ENCODE measurements around the gene DTX1.

DTX1 gene

GRCh38 chr12:113098441-113099028 lies 42.0 kb downstream of the DTX1 start (continued):
- TF ChIP-seq, protein P1, sequence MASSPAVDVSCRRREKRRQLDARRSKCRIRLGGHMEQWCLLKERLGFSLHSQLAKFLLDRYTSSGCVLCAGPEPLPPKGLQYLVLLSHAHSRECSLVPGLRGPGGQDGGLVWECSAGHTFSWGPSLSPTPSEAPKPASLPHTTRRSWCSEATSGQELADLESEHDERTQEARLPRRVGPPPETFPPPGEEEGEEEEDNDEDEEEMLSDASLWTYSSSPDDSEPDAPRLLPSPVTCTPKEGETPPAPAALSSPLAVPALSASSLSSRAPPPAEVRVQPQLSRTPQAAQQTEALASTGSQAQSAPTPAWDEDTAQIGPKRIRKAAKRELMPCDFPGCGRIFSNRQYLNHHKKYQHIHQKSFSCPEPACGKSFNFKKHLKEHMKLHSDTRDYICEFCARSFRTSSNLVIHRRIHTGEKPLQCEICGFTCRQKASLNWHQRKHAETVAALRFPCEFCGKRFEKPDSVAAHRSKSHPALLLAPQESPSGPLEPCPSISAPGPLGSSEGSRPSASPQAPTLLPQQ (tag by site-specific recombination; IDR thresholded peaks at IDR 0.05) = peak; percentile 27; the same call in 1 of the 2 replicates
- 0 out of 2 replicates have a peak, but pooled peaks have one; percentile 3 for TF ChIP-seq ZNF660 (tag by site-specific recombination; IDR thresholded peaks at IDR 0.05)
- TF ChIP-seq ZBTB11 (tag by site-specific recombination; conservative IDR thresholded peaks at IDR 0.05; ENCODE audit: low read depth) = no peak
- TF ChIP-seq ZNF600 (tag by site-specific recombination; IDR thresholded peaks at IDR 0.05) = peak; percentile 98
- TF ChIP-seq ZNF140 (tag by site-specific recombination; IDR thresholded peaks at IDR 0.05) = no peak
- TF ChIP-seq PRDM10 (tag by site-specific recombination; IDR thresholded peaks at IDR 0.05) = peak; percentile 70
- TF ChIP-seq KLF8 (tag by site-specific recombination; IDR thresholded peaks at IDR 0.05) = peak; percentile 50; the same call in 1 of the 2 replicates
- peak; percentile 72 for TF ChIP-seq ZIC2 (tag by site-specific recombination; IDR thresholded peaks at IDR 0.05)
- TF ChIP-seq SP2 (tag by site-specific recombination; IDR thresholded peaks at IDR 0.05) = peak; percentile 50; the same call in 1 of the 2 replicates
- 0 out of 2 replicates have a peak, but pooled peaks have one; percentile 37 for TF ChIP-seq ZNF785 (tag by site-specific recombination; IDR thresholded peaks at IDR 0.05)
- no peak for TF ChIP-seq ZBTB8A (tag by site-specific recombination; IDR thresholded peaks at IDR 0.05)
- no peak for TF ChIP-seq PRDM4 (tag by site-specific recombination; IDR thresholded peaks at IDR 0.05)
- TF ChIP-seq ZNF121 (tag by site-specific recombination; IDR thresholded peaks at IDR 0.05) = peak; percentile 98
- TF ChIP-seq INSM2 (tag by site-specific recombination; IDR thresholded peaks at IDR 0.05) = 0 out of 2 replicates have a peak, but pooled peaks have one; percentile 21
- TF ChIP-seq ZNF626 (tag by site-specific recombination; IDR thresholded peaks at IDR 0.05) = no peak
- TF ChIP-seq ZNF24 (tag by site-specific recombination; IDR thresholded peaks at IDR 0.05) = 0 out of 2 replicates have a peak, but pooled peaks have one; percentile 30
- peak; percentile 72 for TF ChIP-seq ZBTB17 (tag by site-specific recombination; IDR thresholded peaks at IDR 0.05)
- no peak for TF ChIP-seq ZNF146 (tag by site-specific recombination; IDR thresholded peaks at IDR 0.05)
- TF ChIP-seq PRDM1 (tag by site-specific recombination; IDR thresholded peaks at IDR 0.05) = no peak
- TF ChIP-seq ZNF629 (tag by site-specific recombination; IDR thresholded peaks at IDR 0.05) = 0 out of 2 replicates have a peak, but pooled peaks have one; percentile 47
- TF ChIP-seq ZNF558 (tag by site-specific recombination; IDR thresholded peaks at IDR 0.05) = no peak
- TF ChIP-seq ZBTB20 (tag by site-specific recombination; IDR thresholded peaks at IDR 0.05) = no peak
- TF ChIP-seq CTCF (tag by site-specific recombination; IDR thresholded peaks at IDR 0.05) = peak; percentile 79
- peak; percentile 83 for TF ChIP-seq GLIS1 (tag by site-specific recombination; IDR thresholded peaks at IDR 0.05)
- TF ChIP-seq ZNF571 (tag by site-specific recombination; IDR thresholded peaks at IDR 0.05) = no peak
- no peak for TF ChIP-seq ZNF302 (tag by site-specific recombination; IDR thresholded peaks at IDR 0.05; ENCODE audit: low read depth)

Data from HEK293 (cell line).